Endothelial cell of coronary artery (primary cell): Measurements from ENCODE around the gene PCDH9. TPM values are rescaled to one million over a fixed set of nuclear protein-coding genes. Genes with fewer than 3 reads are reported as not detected.

ENCODE experiments used
- total RNA-seq: library from RNA; depleted of rRNA; stranded (reverse); fragments of >200 nt; gene quantifications from 2 replicates; pipeline ENCODE4 v1.2.3, GENCODE V29; 2014

PCDH9 gene
- total RNA-seq: 4.1 and 4.5 TPM in 2 replicates

DNA sequence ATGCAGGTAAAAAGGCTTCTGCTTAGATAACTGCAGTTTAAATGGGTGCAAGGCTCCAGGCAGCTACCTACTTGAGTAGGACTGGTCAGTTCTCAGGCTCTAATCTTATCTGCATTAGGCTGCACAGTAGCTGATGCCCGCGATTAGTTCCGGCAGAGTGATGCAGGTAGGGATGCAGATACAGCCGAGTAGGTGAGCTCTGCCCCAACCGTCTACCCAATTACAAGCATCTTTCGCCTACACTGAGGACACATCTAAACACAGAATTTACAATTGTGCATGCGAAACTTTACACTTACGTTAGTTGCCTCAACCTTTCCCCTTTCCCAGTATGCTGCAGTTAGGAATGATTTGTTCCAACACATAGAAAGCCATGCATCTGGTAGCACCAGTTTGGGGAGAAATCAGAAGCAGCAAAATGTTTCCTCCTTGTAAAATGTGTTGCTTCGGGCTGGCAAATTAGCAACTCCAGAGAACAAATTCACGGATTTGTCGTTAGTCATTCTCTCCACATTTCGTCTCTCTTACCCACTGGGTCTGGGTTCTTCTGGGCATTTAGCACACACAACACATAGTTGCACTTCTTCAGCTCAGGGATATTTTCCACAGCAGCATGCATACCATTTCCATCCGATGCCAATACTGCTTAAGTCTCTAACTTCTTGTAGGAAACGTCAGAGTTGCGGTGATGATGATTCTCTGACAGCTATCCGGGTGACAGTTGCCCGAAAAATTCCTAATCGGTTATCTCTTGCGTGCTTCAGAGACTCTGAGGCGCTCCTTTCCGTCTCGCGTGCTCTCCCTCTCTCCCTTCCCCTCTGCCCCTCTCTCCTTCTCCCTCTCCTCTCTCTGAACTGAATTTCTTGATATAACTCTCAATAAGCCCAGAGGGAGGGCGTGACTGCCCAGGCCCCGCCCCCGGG lies at the start of gene PCDH9:
Gene PCDH9 (minus strand): TSS at position 856 of the 923 bp plus-strand sequence. CDS start 1,896 bp downstream, outside the sequence.

